Neural progenitor cell (in vitro differentiated cells): ENCODE data around the gene GALNS.

Experiments used
- EZH2 ChIP-seq: fragments of 200-600 bp; sonication (generic); IDR thresholded peaks from 2 replicates; pipeline ENCODE4 v1.6.1; 2017; ENCODE audit warnings: antibody characterized with exemption, mild to moderate bottlenecking, moderate library complexity
- EZH2phosphoT487 ChIP-seq: fragments of 200-600 bp; sonication (generic); IDR thresholded peaks from 2 replicates; pipeline ENCODE4 v1.6.1; 2017; ENCODE audit warnings: antibody characterized with exemption
- TF ChIP-seq, protein P1 (sequence below): fragments of 200-600 bp; sonication (generic); IDR thresholded peaks from 2 replicates; pipeline ENCODE4 v1.5.1; 2017; ENCODE audit warnings: antibody characterized with exemption, mild to moderate bottlenecking

DNA sequence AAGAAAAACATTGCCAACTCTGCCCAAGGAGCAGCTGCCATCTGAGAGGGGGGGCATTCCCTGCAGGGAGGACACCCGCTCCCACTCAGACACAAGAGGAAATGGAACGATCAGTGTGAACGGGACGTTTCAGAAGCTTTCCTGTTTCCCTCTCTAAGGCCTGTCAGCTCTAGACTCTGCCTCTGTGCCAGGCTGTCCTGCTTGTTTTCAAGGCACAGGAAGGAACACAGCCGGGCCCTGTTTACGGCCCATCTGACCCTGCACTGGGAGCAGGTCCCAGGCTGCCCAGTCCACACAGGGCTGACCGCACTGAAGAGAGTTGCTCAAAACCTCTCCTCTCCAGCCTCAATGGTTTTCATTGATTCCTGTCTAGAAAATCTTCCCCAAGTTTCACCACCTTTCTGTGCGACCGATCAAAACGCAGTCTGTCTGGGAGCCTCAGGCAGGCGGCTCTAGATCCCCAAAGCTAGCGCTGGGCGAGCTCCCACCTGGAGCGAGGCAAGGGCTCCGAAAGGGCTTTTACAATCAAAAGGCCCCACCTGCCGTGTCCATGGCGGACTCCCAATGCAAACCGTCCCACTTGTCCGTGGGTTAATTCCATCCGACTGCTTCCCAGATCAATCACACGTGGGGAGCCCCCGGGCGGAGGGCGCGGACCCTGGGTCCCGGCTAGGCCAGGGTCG lies 73.2 kb downstream of the GALNS start:
- TF ChIP-seq, protein P1, sequence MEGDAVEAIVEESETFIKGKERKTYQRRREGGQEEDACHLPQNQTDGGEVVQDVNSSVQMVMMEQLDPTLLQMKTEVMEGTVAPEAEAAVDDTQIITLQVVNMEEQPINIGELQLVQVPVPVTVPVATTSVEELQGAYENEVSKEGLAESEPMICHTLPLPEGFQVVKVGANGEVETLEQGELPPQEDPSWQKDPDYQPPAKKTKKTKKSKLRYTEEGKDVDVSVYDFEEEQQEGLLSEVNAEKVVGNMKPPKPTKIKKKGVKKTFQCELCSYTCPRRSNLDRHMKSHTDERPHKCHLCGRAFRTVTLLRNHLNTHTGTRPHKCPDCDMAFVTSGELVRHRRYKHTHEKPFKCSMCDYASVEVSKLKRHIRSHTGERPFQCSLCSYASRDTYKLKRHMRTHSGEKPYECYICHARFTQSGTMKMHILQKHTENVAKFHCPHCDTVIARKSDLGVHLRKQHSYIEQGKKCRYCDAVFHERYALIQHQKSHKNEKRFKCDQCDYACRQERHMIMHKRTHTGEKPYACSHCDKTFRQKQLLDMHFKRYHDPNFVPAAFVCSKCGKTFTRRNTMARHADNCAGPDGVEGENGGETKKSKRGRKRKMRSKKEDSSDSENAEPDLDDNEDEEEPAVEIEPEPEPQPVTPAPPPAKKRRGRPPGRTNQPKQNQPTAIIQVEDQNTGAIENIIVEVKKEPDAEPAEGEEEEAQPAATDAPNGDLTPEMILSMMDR, result no peak
- TF ChIP-seq EZH2 (no peak), EZH2phosphoT487 (no peak)
